GM12878 (cell line): ENCODE results near the gene XRCC6.

Source experiments
- CBX5 ChIP-seq: sonication (generic); IDR thresholded peaks from 2 replicates; pipeline ENCODE4 v1.6.1; 2016; ENCODE audit warnings: low read depth, moderate library complexity, mild to moderate bottlenecking, inconsistent platforms
- EGR1 ChIP-seq, 2 experiments: IDR thresholded peaks; 1 replicate in 1 of 2; 2 replicates in 1 of 2; pipeline ENCODE4 v1.6.1; 2011 to 2012; ENCODE audit warnings: low read depth in 2 of 2, low read length in 2 of 2, borderline replicate concordance in 1 of 2, mild to moderate bottlenecking in 1 of 2, moderate library complexity in 1 of 2
- ESRRA ChIP-seq: IDR thresholded peaks from 2 replicates; pipeline ENCODE4 v1.6.1; 2012; ENCODE audit warnings: mild to moderate bottlenecking, low read length, improper control_type of control experiment
- KAT2A ChIP-seq: conservative IDR thresholded peaks from 2 replicates; pipeline ENCODE4 v1.6.1; 2011; ENCODE audit warnings: low read depth, low read length; ENCODE audit not compliant: control insufficient read depth
- KDM1A ChIP-seq: fragments of 200-600 bp; sonication (generic); IDR thresholded peaks from 2 replicates; pipeline ENCODE4 v1.6.1; 2016; ENCODE audit warnings: borderline replicate concordance
- POLR2A ChIP-seq: IDR thresholded peaks from 2 replicates; pipeline ENCODE4 v1.6.1; 2011; ENCODE audit warnings: low read depth, mild to moderate bottlenecking, low read length
- POLR2AphosphoS5 ChIP-seq: IDR thresholded peaks from 2 replicates; pipeline ENCODE4 v1.6.1; 2011; ENCODE audit warnings: mild to moderate bottlenecking, low read length, inconsistent platforms
- TF ChIP-seq, protein P1 (sequence below), 3 experiments: IDR thresholded peaks in 2 of 3; conservative IDR thresholded peaks in 1 of 3; 2 replicates each; pipeline ENCODE4 v1.5.1; 2011; ENCODE audit warnings: low read depth in 3 of 3, low read length in 3 of 3, mild to moderate bottlenecking in 3 of 3, control low read depth in 2 of 3, moderate library complexity in 2 of 3, inconsistent platforms in 1 of 3, mixed read lengths in 1 of 3; ENCODE audit not compliant: control insufficient read depth in 2 of 3, insufficient read depth in 1 of 3; ENCODE audit errors: extremely low read depth in 1 of 3
- TF ChIP-seq, protein P2 (sequence below): IDR thresholded peaks from 2 replicates; pipeline ENCODE4 v1.6.1; 2012; ENCODE audit warnings: low read depth, low read length, improper control_type of control experiment

DNA sequence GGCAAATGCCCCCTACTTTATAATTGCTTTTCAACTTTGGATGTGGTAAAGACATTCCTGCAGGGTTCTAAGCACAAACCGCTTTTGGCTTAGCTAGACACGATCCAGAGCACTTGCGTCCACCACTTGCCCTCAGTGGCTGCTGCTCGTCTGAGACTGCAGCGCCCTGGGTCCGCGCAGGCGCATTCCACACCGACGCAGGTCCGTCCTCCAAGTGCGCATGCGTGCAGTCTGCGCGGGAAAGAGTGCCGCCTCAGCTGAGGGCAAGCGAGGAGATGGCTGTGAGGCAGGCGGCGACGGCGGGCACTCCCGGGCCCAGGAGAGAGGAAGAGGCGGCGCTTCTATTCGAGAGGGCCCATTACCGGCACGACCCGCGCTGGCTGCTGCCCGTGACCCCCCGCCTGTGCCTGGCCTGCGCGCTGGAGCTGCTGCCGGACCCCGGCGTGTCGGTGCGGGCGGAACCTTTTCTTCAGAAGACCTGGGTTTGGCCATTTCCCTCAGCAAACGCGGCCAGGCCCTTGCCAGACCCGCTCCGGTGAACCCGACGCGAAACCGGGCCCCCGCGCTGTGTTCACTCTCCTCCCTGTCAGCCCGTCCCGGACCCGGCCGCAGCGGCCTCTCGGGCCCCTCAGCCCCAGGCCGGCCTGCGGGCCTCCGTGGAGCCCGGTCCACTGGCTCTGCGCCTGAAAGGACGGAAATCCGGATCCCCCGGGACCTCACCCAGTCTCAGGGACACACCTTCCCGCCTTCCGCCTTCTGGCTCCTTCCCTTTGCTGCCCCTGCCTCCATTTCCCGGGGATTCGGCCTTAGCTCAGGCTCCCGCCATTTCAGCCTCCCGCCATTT, 78.4 kb downstream of the XRCC6 start, which contains the start of gene MEI1:
- no peak; the same call in 1 of the 2 replicates for TF ChIP-seq POLR2AphosphoS5
- peak; percentile 56; the same call in 1 of the 2 replicates for TF ChIP-seq POLR2A
- TF ChIP-seq, protein P1, sequence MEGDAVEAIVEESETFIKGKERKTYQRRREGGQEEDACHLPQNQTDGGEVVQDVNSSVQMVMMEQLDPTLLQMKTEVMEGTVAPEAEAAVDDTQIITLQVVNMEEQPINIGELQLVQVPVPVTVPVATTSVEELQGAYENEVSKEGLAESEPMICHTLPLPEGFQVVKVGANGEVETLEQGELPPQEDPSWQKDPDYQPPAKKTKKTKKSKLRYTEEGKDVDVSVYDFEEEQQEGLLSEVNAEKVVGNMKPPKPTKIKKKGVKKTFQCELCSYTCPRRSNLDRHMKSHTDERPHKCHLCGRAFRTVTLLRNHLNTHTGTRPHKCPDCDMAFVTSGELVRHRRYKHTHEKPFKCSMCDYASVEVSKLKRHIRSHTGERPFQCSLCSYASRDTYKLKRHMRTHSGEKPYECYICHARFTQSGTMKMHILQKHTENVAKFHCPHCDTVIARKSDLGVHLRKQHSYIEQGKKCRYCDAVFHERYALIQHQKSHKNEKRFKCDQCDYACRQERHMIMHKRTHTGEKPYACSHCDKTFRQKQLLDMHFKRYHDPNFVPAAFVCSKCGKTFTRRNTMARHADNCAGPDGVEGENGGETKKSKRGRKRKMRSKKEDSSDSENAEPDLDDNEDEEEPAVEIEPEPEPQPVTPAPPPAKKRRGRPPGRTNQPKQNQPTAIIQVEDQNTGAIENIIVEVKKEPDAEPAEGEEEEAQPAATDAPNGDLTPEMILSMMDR (IDR thresholded peaks at IDR 0.05 in 2 of 3, conservative IDR thresholded peaks at IDR 0.05 in 1 of 3; ENCODE audit: control insufficient read depth in 2 of 3, extremely low read depth in 1 of 3, insufficient read depth in 1 of 3, low read depth in 3 of 3, low read length in 3 of 3), result no peak
- no peak for TF ChIP-seq CBX5
- no peak for TF ChIP-seq KDM1A
- TF ChIP-seq ESRRA, result no peak
- TF ChIP-seq EGR1 (IDR thresholded peaks at IDR 0.05; ENCODE audit: borderline replicate concordance in 1 of 2, low read depth in 2 of 2, low read length in 2 of 2), result no peak
- TF ChIP-seq, protein P2, sequence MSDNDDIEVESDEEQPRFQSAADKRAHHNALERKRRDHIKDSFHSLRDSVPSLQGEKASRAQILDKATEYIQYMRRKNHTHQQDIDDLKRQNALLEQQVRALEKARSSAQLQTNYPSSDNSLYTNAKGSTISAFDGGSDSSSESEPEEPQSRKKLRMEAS, result peak; percentile 83
- no peak for TF ChIP-seq KAT2A
